Gastroesophageal sphincter (tissue), 4 donors: ENCODE data around the gene SSH3. TPM values are rescaled to one million over a fixed set of nuclear protein-coding genes. Genes with fewer than 3 reads are reported as not detected.

Experiments used
- ATAC-seq: fragments of 150-250 bp; one replicate; pipeline ENCODE4 v1.9.1; 2016; ENCODE audit warnings: mild to moderate bottlenecking, moderate library complexity
- H3K27ac ChIP-seq, 4 donors: fragments of 200-600 bp; sonication (generic) in 3 of 4; 1 replicate in 3 of 4; 2 replicates in 1 of 4; pipeline ENCODE4 v1.5.1; 2016 to 2019
- H3K27me3 ChIP-seq: fragments of 200-600 bp; sonication (generic); one replicate; pipeline ENCODE4 v1.5.1; 2019
- H3K36me3 ChIP-seq, 2 donors: fragments of 200-600 bp; sonication (generic); one replicate each; pipeline ENCODE4 v1.5.1; 2019; ENCODE audit warnings: control low read depth in 1 of 2
- H3K4me1 ChIP-seq, 3 donors: fragments of 200-600 bp; sonication (generic); 1 replicate in 2 of 3; 2 replicates in 1 of 3; pipeline ENCODE4 v1.5.1; 2016 to 2019; ENCODE audit warnings: control low read depth in 2 of 3
- H3K4me3 ChIP-seq, 2 donors: fragments of 200-600 bp; sonication (generic); one replicate each; pipeline ENCODE4 v1.5.1; 2019; ENCODE audit warnings: mild to moderate bottlenecking in 1 of 2, moderate library complexity in 1 of 2
- H3K9me3 ChIP-seq, 3 donors: fragments of 200-600 bp; sonication (generic); one replicate each; pipeline ENCODE4 v1.5.1; 2017 to 2019; ENCODE audit warnings: control low read depth in 2 of 3
- CTCF ChIP-seq, 4 experiments: fragments of 200-600 bp in 2 of 4; fragments of 450-650 bp in 2 of 4; sonication (generic) in 1 of 4; IDR thresholded peaks; one replicate each; pipeline ENCODE4 v1.5.1; 2017 to 2019; ENCODE audit warnings: antibody characterized with exemption in 4 of 4, mild to moderate bottlenecking in 2 of 4, moderate library complexity in 2 of 4
- EP300 ChIP-seq: sonication (generic); formaldehyde crosslinking; IDR thresholded peaks from one replicate; pipeline ENCODE4 v1.6.1; 2017; ENCODE audit warnings: antibody characterized with exemption, mild to moderate bottlenecking
- POLR2A ChIP-seq, 2 donors: fragments of 450-650 bp; IDR thresholded peaks; one replicate each; pipeline ENCODE4 v1.6.1; 2017; ENCODE audit warnings: antibody characterized with exemption in 2 of 2, mild to moderate bottlenecking in 2 of 2, moderate library complexity in 1 of 2
- POLR2AphosphoS5 ChIP-seq: sonication (generic); formaldehyde crosslinking; IDR thresholded peaks from one replicate; pipeline ENCODE4 v1.6.1; 2017; ENCODE audit warnings: antibody characterized with exemption
- WGBS, 2 donors: methylation state at CpG; one replicate each; pipeline ENCODE4 v1.1.5; 2018; ENCODE audit warnings: low coverage in 1 of 2; 5-methylcytosine and 5-hydroxymethylcytosine counted together
- total RNA-seq, 4 donors: library from RNA; depleted of rRNA; stranded (reverse); fragments of >200 nt; gene quantifications; one replicate each; pipeline ENCODE4 v1.1.0, GENCODE V29; 2016

SSH3 gene
- total RNA-seq, 4 donors from 2014 or later = 33.9 to 58.4 (median 41.9) TPM

- no peak for TF ChIP-seq POLR2A (IDR thresholded peaks at IDR 0.05)
- no peak for TF ChIP-seq EP300
- peak in 1 of 4 experiments; percentile 28 for TF ChIP-seq CTCF (IDR thresholded peaks at IDR 0.05)
- TF ChIP-seq POLR2AphosphoS5 = no peak
- peak overlapping the region; percentile 2 to 92 (median 86) for H3K27ac ChIP-seq
- H3K36me3 ChIP-seq = peaks cover 0 to 39% of the 10 kb centered on the region in 2 donors
- ATAC-seq = peak; percentile 23
- no peaks in the 10 kb centered on the region for H3K9me3 ChIP-seq
- peak overlapping the region in 1 of 2 donors; percentile 41 for H3K4me3 ChIP-seq
- H3K4me1 ChIP-seq = peaks cover 0 to 87% (median 67%) of the 10 kb centered on the region in 3 donors
- no peaks in the 10 kb centered on the region for H3K27me3 ChIP-seq
- 23 to 60% methylated on average over 1 to 2 of the region's 16 CpGs for WGBS, 2 donors
Observed at GRCh38 chr11:67276781-67277230, 26.5 kb upstream of the SSH3 start.

- Histone ChIP-seq H3K4me3 (peak overlapping the region in 1 of 2 donors; percentile 41), H3K9me3 (no peaks in the 10 kb centered on the region)
- WGBS, 2 donors = no CpG with 5 or more reads among the region's 24 CpGs
Observed at GRCh38 chr11:67277231-67277961, 25.9 kb upstream of the SSH3 start.

GRCh38 chr11:67278135-67278938 lies 25.0 kb upstream of the SSH3 start:
- peak overlapping the region; percentile 3 to 92 (median 86) for H3K27ac ChIP-seq
- peak overlapping the region in 1 of 2 donors; percentile 41 for H3K4me3 ChIP-seq
- no peaks in the 10 kb centered on the region for H3K27me3 ChIP-seq
- H3K9me3 ChIP-seq = no peaks in the 10 kb centered on the region
- ATAC-seq = no peak
- WGBS, 2 donors = 68 to 80% methylated on average over 3 to 4 of the region's 14 CpGs
- H3K36me3 ChIP-seq = peaks cover 0 to 48% of the 10 kb centered on the region in 2 donors
- TF ChIP-seq POLR2AphosphoS5 (no peak), EP300 (no peak), POLR2A (IDR thresholded peaks at IDR 0.05) (no peak), CTCF (IDR thresholded peaks at IDR 0.05) (no peak)
- peaks cover 0 to 83% (median 52%) of the 10 kb centered on the region in 3 donors for H3K4me1 ChIP-seq

More at GRCh38 chr11:67277231-67277961, 25.9 kb upstream of the SSH3 start:
- TF ChIP-seq EP300 = no peak
- no peak for TF ChIP-seq POLR2A (IDR thresholded peaks at IDR 0.05)
- TF ChIP-seq POLR2AphosphoS5 = no peak
- TF ChIP-seq CTCF (IDR thresholded peaks at IDR 0.05) = no peak
- peaks cover 0 to 39% of the 10 kb centered on the region in 2 donors for H3K36me3 ChIP-seq
- peaks cover 0 to 86% (median 61%) of the 10 kb centered on the region in 3 donors for H3K4me1 ChIP-seq
- peak; percentile 92 for ATAC-seq
- H3K27ac ChIP-seq = peak overlapping the region; percentile 3 to 92 (median 86)
- H3K27me3 ChIP-seq = no peaks in the 10 kb centered on the region

- H3K9me3 ChIP-seq = no peaks in the 10 kb centered on the region
- H3K36me3 ChIP-seq = peaks cover 0 to 55% of the 10 kb centered on the region in 2 donors
- TF ChIP-seq POLR2AphosphoS5 (no peak), CTCF (IDR thresholded peaks at IDR 0.05) (no peak), POLR2A (IDR thresholded peaks at IDR 0.05) (no peak), EP300 (no peak)
- H3K4me3 ChIP-seq = no peak overlapping the region
- 70% methylated on average over 2 of the region's 14 CpGs; no CpG with 5 or more reads in 1 of the 2 donors for WGBS, 2 donors
- peak overlapping the region in 3 of 4 donors; percentile 83 to 92 (median 88) for H3K27ac ChIP-seq
- no peak for ATAC-seq
- H3K4me1 ChIP-seq = peaks cover 0 to 81% (median 44%) of the 10 kb centered on the region in 3 donors
- H3K27me3 ChIP-seq = no peaks in the 10 kb centered on the region
Observed at GRCh38 chr11:67278939-67279588, 24.3 kb upstream of the SSH3 start.
